ENCODE measurements around the gene CTCFL. TPM values are rescaled to one million over a fixed set of nuclear protein-coding genes. Genes with fewer than 3 reads are reported as not detected.
A peak's percentile ranks its signal among the peaks of the same experiment; 100 is the strongest.

CTCFL gene
- total RNA-seq, 2 experiments from 2014 or later, result 0.63 TPM; not detected in 1

- intact Hi-C loops (cut with micrococcal nuclease; ENCODE audit: unreplicated experiment), result loop anchor here (5.0 kb wide), 1 partner anchor 159 kb away; no protein-coding TSS in a partner anchor
- BruUV-seq (replicated peaks), result no TSS peak
- POLR2A ChIA-PET, result interaction anchor here (0.6 to 4.8 kb wide), 9 partner anchors 12 to 159 kb away, joined by 3 to 24 read pairs (median 4); no protein-coding TSS in a partner anchor
- peak overlapping the region; percentile 59 for H3K4me3 ChIP-seq (ENCODE audit: low read depth, low read length, poor library complexity, severe bottlenecking)
- no peaks in the 10 kb centered on the region for H4K20me1 ChIP-seq (ENCODE audit: insufficient read depth, low read length)
- H3K9me2 ChIP-seq (ENCODE audit: insufficient read depth, low read length), result no peaks in the 10 kb centered on the region
- H3K27ac ChIP-seq (ENCODE audit: low read depth, low read length, poor library complexity, severe bottlenecking), result peak overlapping the region; percentile 99
- CTCF ChIA-PET (ENCODE audit: unreplicated experiment), result interaction anchor here (1.2 kb wide), 1 partner anchor 86 kb away, joined by 3 read pairs; no protein-coding TSS in a partner anchor
- peaks cover 6% of the 10 kb centered on the region; the same call in 1 of the 2 replicates for H3K36me3 ChIP-seq (ENCODE audit: insufficient read depth, low read length)
- peaks cover 98% of the 10 kb centered on the region for H3K4me1 ChIP-seq (ENCODE audit: insufficient read depth, low read length, poor library complexity, severe bottlenecking)
- H3K4me2 ChIP-seq (ENCODE audit: low read length), result peak overlapping the region; percentile 98
- peaks cover 6% of the 10 kb centered on the region; the same call in 1 of the 2 replicates for H3K79me2 ChIP-seq (ENCODE audit: insufficient read depth, low read depth, low read length)
- peaks cover 7% of the 10 kb centered on the region; the same call in 1 of the 2 replicates for H3K9me3 ChIP-seq (ENCODE audit: low read length)
- DNase-seq (ENCODE audit: low spot score), result peak; percentile 89
- no peak for TF ChIP-seq EZH2phosphoT487 (IDR thresholded peaks at IDR 0.05; ENCODE audit: borderline replicate concordance, low read depth, low read length)
- TF ChIP-seq, protein P1, sequence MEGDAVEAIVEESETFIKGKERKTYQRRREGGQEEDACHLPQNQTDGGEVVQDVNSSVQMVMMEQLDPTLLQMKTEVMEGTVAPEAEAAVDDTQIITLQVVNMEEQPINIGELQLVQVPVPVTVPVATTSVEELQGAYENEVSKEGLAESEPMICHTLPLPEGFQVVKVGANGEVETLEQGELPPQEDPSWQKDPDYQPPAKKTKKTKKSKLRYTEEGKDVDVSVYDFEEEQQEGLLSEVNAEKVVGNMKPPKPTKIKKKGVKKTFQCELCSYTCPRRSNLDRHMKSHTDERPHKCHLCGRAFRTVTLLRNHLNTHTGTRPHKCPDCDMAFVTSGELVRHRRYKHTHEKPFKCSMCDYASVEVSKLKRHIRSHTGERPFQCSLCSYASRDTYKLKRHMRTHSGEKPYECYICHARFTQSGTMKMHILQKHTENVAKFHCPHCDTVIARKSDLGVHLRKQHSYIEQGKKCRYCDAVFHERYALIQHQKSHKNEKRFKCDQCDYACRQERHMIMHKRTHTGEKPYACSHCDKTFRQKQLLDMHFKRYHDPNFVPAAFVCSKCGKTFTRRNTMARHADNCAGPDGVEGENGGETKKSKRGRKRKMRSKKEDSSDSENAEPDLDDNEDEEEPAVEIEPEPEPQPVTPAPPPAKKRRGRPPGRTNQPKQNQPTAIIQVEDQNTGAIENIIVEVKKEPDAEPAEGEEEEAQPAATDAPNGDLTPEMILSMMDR (conservative IDR thresholded peaks at IDR 0.05; ENCODE audit: low read length), result no peak
- H2AFZ ChIP-seq (ENCODE audit: low read length), result no peak overlapping the region
Measured at GRCh38 chr20:57476084-57476526, 48.8 kb downstream of the CTCFL start.

GRCh38 chr20:57475388-57476083 is 49.4 kb downstream of the CTCFL start:
- Histone ChIP-seq H3K4me1 (ENCODE audit: insufficient read depth, low read length, poor library complexity, severe bottlenecking) (peaks cover 99% of the 10 kb centered on the region), H3K27ac (ENCODE audit: low read depth, low read length, poor library complexity, severe bottlenecking) (peak overlapping the region; percentile 99), H3K79me2 (ENCODE audit: insufficient read depth, low read depth, low read length) (peaks cover 6% of the 10 kb centered on the region; the same call in 1 of the 2 replicates), H3K9me3 (ENCODE audit: low read length) (peaks cover 7% of the 10 kb centered on the region; the same call in 1 of the 2 replicates), H4K20me1 (ENCODE audit: insufficient read depth, low read length) (no peaks in the 10 kb centered on the region), H3K9me2 (ENCODE audit: insufficient read depth, low read length) (no peaks in the 10 kb centered on the region), H3K36me3 (ENCODE audit: insufficient read depth, low read length) (peaks cover 6% of the 10 kb centered on the region; the same call in 1 of the 2 replicates), H3K4me3 (ENCODE audit: low read depth, low read length, poor library complexity, severe bottlenecking) (peak overlapping the region; percentile 59), H3K4me2 (ENCODE audit: low read length) (peak overlapping the region; percentile 98), H2AFZ (ENCODE audit: low read length) (no peak overlapping the region; the same call in 1 of the 2 replicates)
- ChIA-PET POLR2A (interaction anchor here (0.6 to 4.8 kb wide), 8 partner anchors 12 to 158 kb away, joined by 3 to 24 read pairs (median 5); no protein-coding TSS in a partner anchor), CTCF (ENCODE audit: unreplicated experiment) (interaction anchor here (0.6 to 1.2 kb wide), 2 partner anchors 78 to 85 kb away, joined by 3 read pairs; no protein-coding TSS in a partner anchor)
- TSS peak; percentile 98 for BruUV-seq (replicated peaks)
- intact Hi-C loops (cut with micrococcal nuclease; ENCODE audit: unreplicated experiment), result loop anchor here (5.0 kb wide), 1 partner anchor 158 kb away; no protein-coding TSS in a partner anchor
- peak; percentile 60 for DNase-seq (ENCODE audit: low spot score)
- no peak for TF ChIP-seq EZH2phosphoT487 (IDR thresholded peaks at IDR 0.05; ENCODE audit: borderline replicate concordance, low read depth, low read length)

GRCh38 chr20:57474816-57475215 is 50.1 kb downstream of the CTCFL start:
- POLR2A ChIA-PET, result interaction anchor here (1.5 to 4.8 kb wide), 8 partner anchors 10 to 85 kb away, joined by 4 to 24 read pairs (median 10); partner anchors contain the start of gene RBM38
- peak; percentile 79 for DNase-seq (ENCODE audit: low spot score)
- no TSS peak for BruUV-seq (replicated peaks)
- peaks cover 7% of the 10 kb centered on the region; the same call in 1 of the 2 replicates for H3K9me3 ChIP-seq (ENCODE audit: low read length)
- peaks cover 6% of the 10 kb centered on the region; the same call in 1 of the 2 replicates for H3K79me2 ChIP-seq (ENCODE audit: insufficient read depth, low read depth, low read length)
- TF ChIP-seq EZH2phosphoT487 (IDR thresholded peaks at IDR 0.05; ENCODE audit: borderline replicate concordance, low read depth, low read length), result no peak
- TF ChIP-seq, protein P1 (conservative IDR thresholded peaks at IDR 0.05; ENCODE audit: low read length), result peak; percentile 36; the same call in 1 of the 2 replicates
- no peak overlapping the region; the same call in 1 of the 2 replicates for H2AFZ ChIP-seq (ENCODE audit: low read length)
- peak overlapping the region; percentile 59 for H3K4me3 ChIP-seq (ENCODE audit: low read depth, low read length, poor library complexity, severe bottlenecking)
- CTCF ChIA-PET (ENCODE audit: unreplicated experiment), result interaction anchor here (0.6 kb wide), 2 partner anchors 10 to 77 kb away, joined by 3 read pairs; no protein-coding TSS in a partner anchor
- H3K4me2 ChIP-seq (ENCODE audit: low read length), result peak overlapping the region; percentile 98
- peaks cover 99% of the 10 kb centered on the region for H3K4me1 ChIP-seq (ENCODE audit: insufficient read depth, low read length, poor library complexity, severe bottlenecking)
- intact Hi-C loops (cut with micrococcal nuclease; ENCODE audit: unreplicated experiment), result loop anchor here (1.0 to 5.0 kb wide), 2 partner anchors 8 to 158 kb away; no protein-coding TSS in a partner anchor
- peak overlapping the region; percentile 99 for H3K27ac ChIP-seq (ENCODE audit: low read depth, low read length, poor library complexity, severe bottlenecking)
- peaks cover 6% of the 10 kb centered on the region; the same call in 1 of the 2 replicates for H3K36me3 ChIP-seq (ENCODE audit: insufficient read depth, low read length)
- no peaks in the 10 kb centered on the region for H3K9me2 ChIP-seq (ENCODE audit: insufficient read depth, low read length)
- no peaks in the 10 kb centered on the region for H4K20me1 ChIP-seq (ENCODE audit: insufficient read depth, low read length)

All from OCI-LY7 (cell line).